T-helper 2 cell treated with Interferon-gamma antibody and Interleukin-4, amounts not matched to agents 5 μg/mL and 100 μg/mL, for 36 hours (primary cell): ENCODE results near the gene FBRSL1.
"Not testable (repeated sequence)": the region's sequence is repeated elsewhere in the genome, so short reads cannot be mapped to it uniquely, and the experiment has no call there.

Experiments
- DNase-seq: peaks from one replicate; pipeline ENCODE4 v3.0.0; 2021; ENCODE audit warnings: low spot score
- H3K27ac Mint-ChIP-seq: one replicate; pipeline ENCODE4 v1.8.0; 2021; ENCODE audit warnings: mild to moderate bottlenecking, mixed read lengths
- H3K27me3 Mint-ChIP-seq: one replicate; pipeline ENCODE4 v1.8.0; 2021; ENCODE audit warnings: low read depth, mixed read lengths
- H3K36me3 Mint-ChIP-seq: one replicate; pipeline ENCODE4 v1.8.0; 2021; ENCODE audit warnings: low read depth, mixed read lengths
- H3K4me1 Mint-ChIP-seq: one replicate; pipeline ENCODE4 v1.8.0; 2021; ENCODE audit warnings: low read depth, mixed read lengths
- H3K4me3 Mint-ChIP-seq: one replicate; pipeline ENCODE4 v1.8.0; 2022; ENCODE audit warnings: mild to moderate bottlenecking, moderate library complexity, mixed read lengths
- H3K9me3 Mint-ChIP-seq: one replicate; pipeline ENCODE4 v1.8.0; 2021; ENCODE audit warnings: mixed read lengths

The FBRSL1 gene

GRCh38 chr12:132489602-132490266 lies at the start of gene FBRSL1:
Gene FBRSL1 (plus strand): TSS chr12:132490151.
- Mint-ChIP-seq H3K9me3 (no peaks in the 10 kb centered on the region), H3K36me3 (peaks cover 10% of the 10 kb centered on the region), H3K27ac (peak within 1 kb of the TSS; percentile 97), H3K4me1 (peaks cover 38% of the 10 kb centered on the region), H3K27me3 (no peaks in the 10 kb centered on the region), H3K4me3 (peak within 1 kb of the TSS; percentile 89)
- peak; percentile 81 for DNase-seq

GRCh38 chr12:132440420-132440819 lies 49.5 kb upstream of the FBRSL1 start:
- not testable (repeated sequence) for H3K4me3 Mint-ChIP-seq, H3K9me3 Mint-ChIP-seq, DNase-seq, H3K27ac Mint-ChIP-seq, H3K27me3 Mint-ChIP-seq, H3K36me3 Mint-ChIP-seq
- H3K4me1 Mint-ChIP-seq: peaks cover 28% of the 10 kb centered on the region

GRCh38 chr12:132441871-132442863 lies 47.8 kb upstream of the FBRSL1 start:
- H3K9me3 Mint-ChIP-seq: no peaks in the 10 kb centered on the region
- no peaks in the 10 kb centered on the region for H3K27me3 Mint-ChIP-seq
- peaks cover 35% of the 10 kb centered on the region for H3K4me1 Mint-ChIP-seq
- peaks cover 3% of the 10 kb centered on the region for H3K36me3 Mint-ChIP-seq
- H3K4me3 Mint-ChIP-seq: no peak overlapping the region
- H3K27ac Mint-ChIP-seq: peak overlapping the region; percentile 36
- no peak for DNase-seq

- Mint-ChIP-seq H3K27ac (peak overlapping the region; percentile 67), H3K27me3 (no peaks in the 10 kb centered on the region), H3K4me1 (peaks cover 33% of the 10 kb centered on the region), H3K36me3 (peaks cover 3% of the 10 kb centered on the region), H3K9me3 (no peaks in the 10 kb centered on the region), H3K4me3 (peak overlapping the region; percentile 32)
- no peak for DNase-seq
Observed at GRCh38 chr12:132443091-132443490, 46.9 kb upstream of the FBRSL1 start.

GRCh38 chr12:132444283-132444682 lies 45.7 kb upstream of the FBRSL1 start:
- Mint-ChIP-seq H3K27me3 (no peaks in the 10 kb centered on the region), H3K36me3 (peaks cover 3% of the 10 kb centered on the region), H3K4me1 (peaks cover 29% of the 10 kb centered on the region), H3K9me3 (no peaks in the 10 kb centered on the region), H3K27ac (peak overlapping the region; percentile 100), H3K4me3 (peak overlapping the region; percentile 99)
- no peak for DNase-seq

GRCh38 chr12:132444957-132445883 lies 44.7 kb upstream of the FBRSL1 start:
- H3K27ac Mint-ChIP-seq: peak overlapping the region; percentile 100
- H3K4me3 Mint-ChIP-seq: peak overlapping the region; percentile 99
- peaks cover 3% of the 10 kb centered on the region for H3K36me3 Mint-ChIP-seq
- peaks cover 35% of the 10 kb centered on the region for H3K4me1 Mint-ChIP-seq
- peak; percentile 80 for DNase-seq
- H3K27me3 Mint-ChIP-seq: no peaks in the 10 kb centered on the region
- no peaks in the 10 kb centered on the region for H3K9me3 Mint-ChIP-seq

GRCh38 chr12:132445884-132446632 lies 43.9 kb upstream of the FBRSL1 start:
- peak; percentile 65 for DNase-seq
- Mint-ChIP-seq H3K4me1 (peaks cover 35% of the 10 kb centered on the region), H3K4me3 (peak overlapping the region; percentile 99), H3K27me3 (no peaks in the 10 kb centered on the region), H3K9me3 (no peaks in the 10 kb centered on the region), H3K27ac (peak overlapping the region; percentile 100), H3K36me3 (peaks cover 3% of the 10 kb centered on the region)

GRCh38 chr12:132446633-132447326 lies 43.2 kb upstream of the FBRSL1 start:
- Mint-ChIP-seq H3K9me3 (no peaks in the 10 kb centered on the region), H3K27ac (peak overlapping the region; percentile 100), H3K4me3 (no peak overlapping the region), H3K4me1 (peaks cover 35% of the 10 kb centered on the region), H3K27me3 (no peaks in the 10 kb centered on the region), H3K36me3 (peaks cover 3% of the 10 kb centered on the region)
- DNase-seq: no peak

GRCh38 chr12:132447327-132447720 lies 42.6 kb upstream of the FBRSL1 start:
- Mint-ChIP-seq H3K4me1 (peaks cover 35% of the 10 kb centered on the region), H3K27ac (peak overlapping the region; percentile 20)

GRCh38 chr12:132447731-132448462 lies 42.1 kb upstream of the FBRSL1 start:
- Mint-ChIP-seq H3K9me3 (no peaks in the 10 kb centered on the region), H3K27me3 (no peaks in the 10 kb centered on the region), H3K36me3 (peaks cover 3% of the 10 kb centered on the region), H3K4me1 (peaks cover 35% of the 10 kb centered on the region), H3K4me3 (no peak overlapping the region), H3K27ac (no peak overlapping the region)
- no peak for DNase-seq

More at GRCh38 chr12:132447327-132447720, 42.6 kb upstream of the FBRSL1 start:
- Mint-ChIP-seq H3K36me3 (peaks cover 3% of the 10 kb centered on the region), H3K9me3 (no peaks in the 10 kb centered on the region), H3K4me3 (no peak overlapping the region), H3K27me3 (no peaks in the 10 kb centered on the region)
- DNase-seq: no peak

GRCh38 chr12:132448463-132448820 lies 41.5 kb upstream of the FBRSL1 start:
- Mint-ChIP-seq H3K27me3 (no peaks in the 10 kb centered on the region), H3K27ac (no peak overlapping the region), H3K4me1 (peaks cover 31% of the 10 kb centered on the region), H3K36me3 (peaks cover 3% of the 10 kb centered on the region), H3K4me3 (no peak overlapping the region), H3K9me3 (no peaks in the 10 kb centered on the region)
- DNase-seq: no peak
